Spinal cord (tissue), 10 donors: ENCODE data around the gene CDC42BPB. TPM values are rescaled to one million over a fixed set of nuclear protein-coding genes. Genes with fewer than 3 reads are reported as not detected.

ENCODE experiments used
- DNase-seq, 6 donors: peaks; one replicate each; pipeline versions ENCODE4 v3.0.0 to v3.0.0-alpha.2; 2013 to 2015; ENCODE audit warnings: low spot score in 6 of 6, low read depth in 4 of 6
- H3K27ac ChIP-seq: one replicate; pipeline ENCODE4 v1.5.1; 2013; ENCODE audit warnings: low read depth, low read length, control low read depth
- H3K27me3 ChIP-seq: one replicate; pipeline ENCODE4 v1.6.1; 2013; ENCODE audit warnings: low read length; ENCODE audit not compliant: control insufficient read depth, insufficient read depth
- H3K36me3 ChIP-seq: one replicate; pipeline ENCODE4 v1.6.1; 2013; ENCODE audit warnings: low read length; ENCODE audit not compliant: control insufficient read depth, insufficient read depth
- H3K4me1 ChIP-seq: one replicate; pipeline ENCODE4 v1.6.1; 2013; ENCODE audit warnings: low read length; ENCODE audit not compliant: control insufficient read depth, insufficient read depth
- H3K4me3 ChIP-seq: one replicate; pipeline ENCODE4 v1.5.1; 2013; ENCODE audit warnings: low read depth, low read length, control low read depth
- H3K9me3 ChIP-seq: one replicate; pipeline ENCODE4 v1.6.1; 2013; ENCODE audit warnings: low read length; ENCODE audit not compliant: control insufficient read depth, insufficient read depth
- WGBS: methylation state at CpG from one replicate; pipeline ENCODE4 v1.1.5; 2013; ENCODE audit warnings: missing lambda C conversion rate; ENCODE audit not compliant: insufficient coverage; 5-methylcytosine and 5-hydroxymethylcytosine counted together
- polyA plus RNA-seq, 2 donors: library from polyadenylated mRNA; unstranded; fragments of 120-200 nt; gene quantifications; one replicate each; pipeline ENCODE4 v1.2.1, GENCODE V29; 2013; ENCODE audit not compliant: insufficient read length in 2 of 2
- total RNA-seq, 2 donors: library from RNA; depleted of rRNA in 1 of 2; stranded (reverse); fragments of 120-200 nt in 1 of 2; fragments of >200 nt in 1 of 2; gene quantifications; one replicate each; pipeline versions ENCODE4 v1.2.3 to v1.2.4, GENCODE V29; 2013 to 2014
- donor health status: healthy.

Gene CDC42BPB
- total and polyA plus RNA-seq, 4 donors: 69.0 to 115 (median 96.3) TPM

- Histone ChIP-seq H3K36me3 (peaks cover 82% of the 10 kb centered on the region), H3K4me1 (no peaks in the 10 kb centered on the region), H3K27me3 (no peaks in the 10 kb centered on the region), H3K4me3 (no peak overlapping the region), H3K9me3 (no peaks in the 10 kb centered on the region), H3K27ac (no peak overlapping the region)
- WGBS: 90% methylated on average over 11 of the region's 17 CpGs
- no peak for DNase-seq
Measured at GRCh38 chr14:102975662-102976061, 81.7 kb downstream of the CDC42BPB start.

DNA sequence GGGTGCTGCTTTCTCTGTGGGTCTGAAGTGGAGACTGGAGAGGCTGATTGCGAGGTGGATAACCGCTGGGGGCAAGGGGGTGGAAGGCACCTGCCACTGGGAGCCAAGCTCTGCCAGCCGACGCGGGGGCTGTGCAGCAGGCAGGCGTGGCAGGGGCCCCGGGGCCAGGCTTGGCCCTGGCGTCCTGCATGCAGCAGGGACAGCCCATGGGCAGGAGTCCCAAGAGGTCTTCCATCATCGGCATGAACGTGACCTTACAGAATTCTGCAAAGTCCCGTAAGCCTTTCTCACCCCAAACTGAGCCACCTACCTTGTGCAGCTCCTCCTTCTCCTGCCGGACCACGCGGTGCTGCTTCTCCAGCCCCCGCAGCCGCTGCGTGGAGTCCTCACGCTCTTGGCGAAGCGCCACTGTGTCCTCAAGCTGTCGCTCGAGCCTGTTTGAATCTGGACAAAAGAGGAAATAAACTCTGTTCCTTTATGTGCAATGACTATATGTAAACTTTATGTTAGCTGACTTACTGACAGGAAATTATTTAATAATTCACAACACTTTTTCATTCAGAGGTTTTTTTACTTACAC lies 83.6 kb downstream of the CDC42BPB start:
- Histone ChIP-seq H3K9me3 (no peaks in the 10 kb centered on the region), H3K4me3 (no peak overlapping the region), H3K27ac (no peak overlapping the region), H3K27me3 (no peaks in the 10 kb centered on the region), H3K36me3 (peaks cover 82% of the 10 kb centered on the region), H3K4me1 (peaks cover 7% of the 10 kb centered on the region)
- DNase-seq: no peak
- 83% methylated on average over 15 of the region's 22 CpGs for WGBS

DNA sequence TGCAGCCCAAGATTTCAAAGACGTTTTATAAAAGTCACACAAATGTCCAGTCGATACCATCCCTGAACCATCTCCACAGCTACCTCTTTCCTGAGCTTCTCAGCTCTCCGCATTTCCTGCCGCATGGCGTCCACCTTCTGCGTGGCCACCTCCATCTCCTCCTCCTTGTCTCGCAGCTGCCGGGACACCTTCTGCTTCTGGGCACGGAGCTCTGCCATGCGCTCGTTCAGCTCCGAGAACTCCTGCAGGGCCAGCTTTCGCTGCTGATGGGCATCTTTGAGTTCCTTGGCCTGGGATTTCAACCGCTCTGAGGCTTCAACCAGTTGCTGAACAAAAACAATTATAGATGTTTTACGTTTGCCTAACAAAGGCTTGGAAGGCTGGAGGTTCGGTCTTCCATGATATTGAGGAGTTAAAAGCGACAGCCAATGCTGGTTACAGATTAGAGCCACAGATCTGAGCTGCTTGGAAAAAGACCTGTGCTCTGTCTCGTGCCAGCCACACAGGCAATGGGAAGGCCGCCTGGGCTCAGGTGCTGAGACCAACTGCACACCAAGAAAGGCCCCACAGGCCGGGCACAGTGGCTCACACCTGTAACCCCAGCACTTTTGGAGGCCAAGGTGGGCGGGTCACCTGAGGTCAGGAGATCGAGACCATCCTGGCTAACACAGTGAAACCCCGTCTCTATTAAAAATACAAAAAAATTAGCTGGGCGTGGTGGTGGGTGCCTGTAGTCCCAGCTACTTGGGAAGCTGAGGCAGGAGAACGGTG lies 85.3 kb downstream of the CDC42BPB start:
- no peak overlapping the region for H3K4me3 ChIP-seq
- H3K9me3 ChIP-seq: no peaks in the 10 kb centered on the region
- H3K36me3 ChIP-seq: peaks cover 82% of the 10 kb centered on the region
- no peak for DNase-seq
- H3K4me1 ChIP-seq: peaks cover 9% of the 10 kb centered on the region
- 89% methylated on average over 19 of the region's 25 CpGs for WGBS
- H3K27ac ChIP-seq: no peak overlapping the region
- H3K27me3 ChIP-seq: no peaks in the 10 kb centered on the region

DNA sequence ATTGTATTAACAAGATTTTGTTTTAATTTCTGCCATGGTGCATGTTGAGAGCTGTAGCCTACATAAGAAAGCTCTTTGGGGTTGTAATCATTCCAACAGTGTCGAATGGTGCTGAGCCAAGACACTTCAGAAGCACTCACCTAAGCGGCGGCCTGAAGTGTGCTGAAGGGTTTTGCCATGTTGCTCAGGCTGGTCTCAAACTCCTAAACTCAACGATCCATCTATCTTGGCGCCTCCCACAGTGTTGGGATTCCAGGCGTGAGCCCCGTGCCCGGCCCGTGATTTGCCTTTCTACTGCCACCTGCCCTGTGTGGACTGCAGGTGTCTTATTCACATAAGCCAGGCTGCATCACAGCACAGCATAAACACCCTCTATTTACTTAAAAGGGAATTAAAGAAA lies 86.0 kb downstream of the CDC42BPB start:
- H3K36me3 ChIP-seq: peaks cover 82% of the 10 kb centered on the region
- 82% methylated on average over 7 of the region's 9 CpGs for WGBS

DNA sequence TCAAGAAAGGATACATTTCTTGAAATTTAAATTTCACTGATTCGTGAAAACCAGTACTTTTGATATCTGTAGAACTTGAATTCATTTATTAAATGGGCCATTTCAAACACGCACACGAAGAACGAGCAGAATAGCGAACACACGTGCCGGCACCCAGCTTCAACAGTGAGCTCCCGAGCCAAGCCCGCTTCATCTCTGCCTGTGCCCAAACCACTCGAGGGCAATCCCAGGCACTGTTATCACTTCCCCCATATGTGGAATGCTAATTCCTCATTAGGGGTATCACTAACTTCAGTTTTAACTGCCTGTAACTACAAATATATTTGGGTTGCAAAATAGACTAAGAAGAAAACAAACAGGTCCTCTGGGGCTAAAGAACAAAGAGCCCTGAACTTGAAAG lies 86.9 kb downstream of the CDC42BPB start:
- 74% methylated on average over 9 of the region's 10 CpGs for WGBS
- Histone ChIP-seq H3K9me3 (no peaks in the 10 kb centered on the region), H3K36me3 (peaks cover 80% of the 10 kb centered on the region), H3K27ac (no peak overlapping the region), H3K4me1 (peaks cover 15% of the 10 kb centered on the region), H3K27me3 (no peaks in the 10 kb centered on the region), H3K4me3 (no peak overlapping the region)
- DNase-seq: peak in 1 of 6 donors; percentile 88

More for the DNA sequence above, 86.0 kb downstream of the CDC42BPB start:
- peaks cover 15% of the 10 kb centered on the region for H3K4me1 ChIP-seq
- DNase-seq: no peak
- H3K4me3 ChIP-seq: no peak overlapping the region
- H3K9me3 ChIP-seq: no peaks in the 10 kb centered on the region
- H3K27ac ChIP-seq: no peak overlapping the region
- no peaks in the 10 kb centered on the region for H3K27me3 ChIP-seq

- Histone ChIP-seq H3K27ac (no peak overlapping the region), H3K9me3 (no peaks in the 10 kb centered on the region), H3K36me3 (peaks cover 77% of the 10 kb centered on the region), H3K4me1 (peaks cover 15% of the 10 kb centered on the region), H3K27me3 (no peaks in the 10 kb centered on the region), H3K4me3 (no peak overlapping the region)
- WGBS: 83% methylated on average over 11 of the region's 11 CpGs
- no peak for DNase-seq
Measured at GRCh38 chr14:102969901-102970300, 87.4 kb downstream of the CDC42BPB start.

DNA sequence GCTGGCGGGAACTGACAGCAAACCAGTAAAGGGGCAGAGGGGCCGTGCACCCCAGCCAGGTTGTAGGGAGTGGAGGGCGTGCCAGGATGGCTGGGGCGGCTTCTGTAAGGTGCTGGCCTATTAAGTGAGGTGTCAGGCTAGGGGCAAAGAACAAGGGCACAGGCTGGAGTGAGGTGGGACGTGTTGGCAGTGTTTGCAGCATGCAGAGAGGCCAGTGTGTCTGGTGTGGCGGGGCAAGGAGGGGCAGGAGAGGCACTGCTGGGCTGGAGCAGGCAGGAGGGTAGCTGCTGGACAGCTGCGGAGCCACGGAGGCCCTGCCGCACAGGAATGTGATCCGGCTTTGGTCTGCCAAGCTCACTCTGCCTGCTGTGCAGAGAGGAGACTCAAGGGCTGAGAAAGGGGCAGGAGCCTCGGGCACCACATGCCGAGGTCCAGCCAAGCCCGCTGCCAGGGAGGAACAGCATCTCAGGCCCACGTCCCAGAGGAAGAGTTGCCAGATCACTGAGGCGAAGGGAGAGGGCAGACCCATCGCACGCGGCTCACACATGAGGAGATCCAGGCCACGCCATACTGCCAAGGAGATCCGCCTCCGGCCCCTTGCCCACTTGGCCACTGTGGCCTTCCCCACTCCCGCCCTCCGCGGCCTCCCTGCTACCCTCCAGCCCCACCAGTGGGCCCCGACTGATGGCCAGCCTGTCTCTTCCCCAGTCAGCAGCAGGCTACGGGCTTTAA lies 88.1 kb downstream of the CDC42BPB start:
- Histone ChIP-seq H3K9me3 (no peaks in the 10 kb centered on the region), H3K4me1 (peaks cover 15% of the 10 kb centered on the region), H3K36me3 (peaks cover 78% of the 10 kb centered on the region), H3K4me3 (no peak overlapping the region), H3K27me3 (no peaks in the 10 kb centered on the region), H3K27ac (no peak overlapping the region)
- 91% methylated on average over 25 of the region's 26 CpGs for WGBS
- DNase-seq: no peak

DNA sequence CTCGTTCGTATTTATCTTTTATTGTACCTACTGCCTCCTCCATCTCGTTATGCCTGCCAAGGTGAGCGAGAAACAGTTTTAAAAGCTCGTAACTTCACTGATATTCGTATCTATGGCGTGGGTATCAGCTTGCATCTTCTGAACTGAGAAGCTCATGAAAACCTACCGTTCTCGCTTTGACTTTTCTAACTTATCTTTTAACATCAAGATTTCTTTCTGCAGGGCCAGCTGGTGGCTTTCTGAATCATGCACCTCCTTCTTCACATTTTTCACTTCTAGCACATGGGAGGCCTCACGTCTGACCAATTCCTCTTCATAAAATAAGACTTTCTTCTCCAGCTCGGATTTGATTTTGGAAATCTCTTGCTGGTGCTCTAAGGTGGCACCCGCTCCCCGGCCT lies 89.0 kb downstream of the CDC42BPB start:
- no peak for DNase-seq
- Histone ChIP-seq H3K36me3 (peaks cover 78% of the 10 kb centered on the region), H3K9me3 (no peaks in the 10 kb centered on the region), H3K27ac (no peak overlapping the region), H3K4me1 (peaks cover 15% of the 10 kb centered on the region), H3K4me3 (no peak overlapping the region), H3K27me3 (no peaks in the 10 kb centered on the region)
- WGBS: 96% methylated on average over 13 of the region's 13 CpGs

- WGBS: 78% methylated on average over 9 of the region's 14 CpGs
- H3K9me3 ChIP-seq: no peaks in the 10 kb centered on the region
- peaks cover 77% of the 10 kb centered on the region for H3K36me3 ChIP-seq
- DNase-seq: no peak
- no peak overlapping the region for H3K4me3 ChIP-seq
- H3K4me1 ChIP-seq: peaks cover 15% of the 10 kb centered on the region
- H3K27me3 ChIP-seq: no peaks in the 10 kb centered on the region
- H3K27ac ChIP-seq: no peak overlapping the region
Measured at GRCh38 chr14:102967506-102967795, 89.9 kb downstream of the CDC42BPB start.
